Fibroblast of the aortic adventitia (primary cell): ENCODE results near the gene ITGA1. TPM values are rescaled to one million over a fixed set of nuclear protein-coding genes. Genes with fewer than 3 reads are reported as not detected.
"Not testable (repeated sequence)": the region's sequence is repeated elsewhere in the genome, so short reads cannot be mapped to it uniquely, and the experiment has no call there.

Source experiments
- DNase-seq: peaks from one replicate; pipeline ENCODE4 v3.0.0-alpha.2; 2010; ENCODE audit warnings: low read depth
- H3K4me3 ChIP-seq: 2 replicates; pipeline ENCODE4 v1.5.1; 2011; ENCODE audit warnings: low read depth, mild to moderate bottlenecking, control low read depth, low read length, moderate library complexity
- total RNA-seq: library from RNA; depleted of rRNA; stranded (reverse); fragments of >200 nt; gene quantifications from 2 replicates; pipeline ENCODE4 v1.2.3, GENCODE V29; 2012; ENCODE audit warnings: low replicate concordance
- TF ChIP-seq, protein P1 (sequence below): IDR thresholded peaks from 2 replicates; pipeline ENCODE4 v1.5.1; 2011; ENCODE audit warnings: mild to moderate bottlenecking, low read length, control low read depth, inconsistent platforms; ENCODE audit not compliant: insufficient read depth

Gene ITGA1
- total RNA-seq, 1 donor = 4.2 TPM

DNA sequence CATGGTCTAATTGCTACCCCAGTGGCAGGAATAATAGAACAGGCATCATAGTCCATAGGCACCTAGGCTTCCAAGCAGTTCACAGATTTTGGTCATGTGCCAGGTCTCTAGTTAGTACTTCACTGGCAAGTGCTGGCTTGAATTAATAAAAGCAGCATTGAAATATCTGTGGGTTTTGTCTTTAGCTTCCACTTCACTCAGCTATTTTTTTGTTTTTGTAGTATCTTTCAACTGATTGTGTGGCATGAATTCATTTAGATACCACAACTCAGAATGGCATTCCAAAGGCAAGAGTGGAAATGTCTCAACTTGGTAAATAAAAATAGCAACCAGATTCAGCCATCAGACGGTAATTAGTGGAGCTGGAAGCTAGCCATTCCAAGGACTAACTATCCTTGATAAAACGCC is 173.6 kb downstream of the ITGA1 start:
- H3K4me3 ChIP-seq = no peak overlapping the region
- TF ChIP-seq, protein P1, sequence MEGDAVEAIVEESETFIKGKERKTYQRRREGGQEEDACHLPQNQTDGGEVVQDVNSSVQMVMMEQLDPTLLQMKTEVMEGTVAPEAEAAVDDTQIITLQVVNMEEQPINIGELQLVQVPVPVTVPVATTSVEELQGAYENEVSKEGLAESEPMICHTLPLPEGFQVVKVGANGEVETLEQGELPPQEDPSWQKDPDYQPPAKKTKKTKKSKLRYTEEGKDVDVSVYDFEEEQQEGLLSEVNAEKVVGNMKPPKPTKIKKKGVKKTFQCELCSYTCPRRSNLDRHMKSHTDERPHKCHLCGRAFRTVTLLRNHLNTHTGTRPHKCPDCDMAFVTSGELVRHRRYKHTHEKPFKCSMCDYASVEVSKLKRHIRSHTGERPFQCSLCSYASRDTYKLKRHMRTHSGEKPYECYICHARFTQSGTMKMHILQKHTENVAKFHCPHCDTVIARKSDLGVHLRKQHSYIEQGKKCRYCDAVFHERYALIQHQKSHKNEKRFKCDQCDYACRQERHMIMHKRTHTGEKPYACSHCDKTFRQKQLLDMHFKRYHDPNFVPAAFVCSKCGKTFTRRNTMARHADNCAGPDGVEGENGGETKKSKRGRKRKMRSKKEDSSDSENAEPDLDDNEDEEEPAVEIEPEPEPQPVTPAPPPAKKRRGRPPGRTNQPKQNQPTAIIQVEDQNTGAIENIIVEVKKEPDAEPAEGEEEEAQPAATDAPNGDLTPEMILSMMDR = no peak
- peak; percentile 16 for DNase-seq

DNA sequence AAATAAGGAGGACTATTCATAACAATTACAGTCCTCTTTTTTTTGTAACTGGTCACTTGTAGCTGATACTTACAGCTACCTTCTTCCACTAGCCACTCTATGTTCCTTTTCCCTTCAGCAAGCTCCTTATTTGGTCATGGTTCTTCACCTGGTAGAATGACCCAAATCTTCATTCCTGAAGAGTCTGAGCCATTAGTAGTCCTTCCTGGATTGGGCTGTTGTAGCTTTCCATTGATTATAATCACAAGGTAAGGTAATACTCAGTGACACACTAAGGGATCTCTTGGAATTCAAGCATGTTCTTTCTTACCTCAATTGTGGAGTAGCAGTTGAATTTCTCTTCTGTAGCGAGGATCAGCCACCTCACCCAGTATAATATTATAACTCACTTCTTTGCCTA is 175.9 kb downstream of the ITGA1 start:
- TF ChIP-seq, protein P1 = no peak
- DNase-seq = no peak

DNA sequence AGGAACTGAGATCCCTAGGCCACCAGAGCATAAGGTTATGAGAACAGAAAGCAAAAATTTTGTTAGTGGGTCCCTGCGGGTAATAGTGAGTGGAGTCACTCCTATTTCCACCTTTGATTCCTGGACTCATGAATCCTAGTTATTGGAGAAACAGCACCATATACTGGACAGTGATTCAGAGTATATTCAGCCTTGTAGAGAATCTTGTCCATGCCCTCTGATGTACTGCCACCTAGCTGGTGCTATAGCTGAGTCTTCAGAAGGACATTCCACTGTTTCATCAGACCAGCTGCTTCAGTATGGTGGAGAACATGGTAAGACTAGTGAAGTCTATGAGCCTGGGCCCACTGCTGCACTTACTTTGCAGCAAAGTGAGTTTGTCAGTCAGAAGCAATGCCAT is 176.4 kb downstream of the ITGA1 start:
- TF ChIP-seq, protein P1 = peak; percentile 10
- no peak for DNase-seq
- H3K4me3 ChIP-seq = no peak overlapping the region

More for the DNA sequence above, 175.9 kb downstream of the ITGA1 start:
- H3K4me3 ChIP-seq = no peak overlapping the region

DNA sequence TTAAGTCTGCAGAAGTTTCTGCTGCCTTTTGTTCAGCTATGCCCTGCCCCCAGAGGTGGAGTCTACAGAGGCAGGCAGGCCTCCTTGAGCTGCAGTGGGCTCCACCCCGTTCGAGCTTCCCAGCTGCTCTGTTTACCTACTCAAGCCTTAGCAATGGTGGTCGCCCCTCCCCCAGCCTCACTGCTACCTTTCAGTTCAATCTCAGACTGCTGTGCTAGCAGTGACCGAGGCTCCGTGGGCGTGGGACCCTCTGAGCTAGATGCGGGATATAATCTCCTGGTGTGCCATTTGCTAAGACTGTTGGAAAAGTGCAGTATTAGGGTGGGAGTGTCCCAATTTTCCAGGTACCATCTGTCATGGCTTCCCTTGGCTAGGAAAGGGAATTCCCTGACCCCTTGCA is 188.4 kb downstream of the ITGA1 start:
- H3K4me3 ChIP-seq, DNase-seq: not testable (repeated sequence)

DNA sequence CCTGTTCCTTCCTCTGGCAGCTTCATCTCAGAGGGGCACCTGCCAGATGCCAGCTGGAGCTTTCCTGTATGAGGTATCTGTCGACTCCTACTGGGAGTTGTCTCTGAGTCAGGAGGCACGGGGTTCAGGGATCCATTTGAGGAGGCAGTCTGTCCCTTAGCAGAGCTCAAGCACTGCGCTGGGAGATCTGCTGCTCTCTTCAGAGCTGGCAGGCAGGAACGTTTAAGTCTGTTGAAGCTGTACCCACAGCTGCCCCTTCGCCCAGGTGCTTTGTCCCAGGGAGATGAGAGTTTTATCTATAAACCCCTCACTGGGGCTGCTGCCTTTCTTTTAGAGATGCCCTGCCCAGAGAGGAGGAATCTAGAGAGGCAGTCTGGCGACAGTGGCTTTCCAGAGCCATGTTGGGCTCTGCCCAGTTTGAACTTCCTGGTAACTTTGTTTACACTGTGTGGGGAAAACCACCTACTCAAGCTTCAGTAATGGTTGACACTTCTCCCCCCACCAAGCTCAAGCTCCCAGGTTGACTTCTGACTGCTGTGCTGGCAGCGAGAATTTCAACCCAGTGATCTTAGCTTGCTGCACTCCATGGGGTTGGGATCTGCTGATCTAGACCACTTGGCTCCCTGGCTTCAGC is 189.7 kb downstream of the ITGA1 start:
- TF ChIP-seq, protein P1 = no peak
- DNase-seq = no peak
- no peak overlapping the region for H3K4me3 ChIP-seq

DNA sequence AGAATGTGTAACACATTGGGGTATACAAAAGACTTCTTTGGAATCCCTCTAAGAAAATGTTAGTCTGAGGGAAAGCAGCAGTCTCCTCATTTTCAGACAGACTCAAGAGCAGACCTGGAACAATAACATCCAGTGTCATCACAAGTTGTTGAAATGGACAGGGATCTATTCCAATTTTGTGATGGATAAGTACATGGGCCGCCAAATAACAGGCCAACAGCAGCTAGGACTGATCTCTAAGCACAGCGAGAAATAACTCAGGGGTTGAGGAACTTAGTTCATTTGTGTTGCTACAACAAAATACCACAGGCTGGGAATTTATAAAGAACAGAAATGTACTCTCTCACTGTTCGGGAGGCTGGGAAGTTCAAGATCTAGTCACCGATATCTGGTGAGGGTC is 193.8 kb downstream of the ITGA1 start:
- TF ChIP-seq, protein P1 = no peak
- DNase-seq = no peak
- no peak overlapping the region for H3K4me3 ChIP-seq

DNA sequence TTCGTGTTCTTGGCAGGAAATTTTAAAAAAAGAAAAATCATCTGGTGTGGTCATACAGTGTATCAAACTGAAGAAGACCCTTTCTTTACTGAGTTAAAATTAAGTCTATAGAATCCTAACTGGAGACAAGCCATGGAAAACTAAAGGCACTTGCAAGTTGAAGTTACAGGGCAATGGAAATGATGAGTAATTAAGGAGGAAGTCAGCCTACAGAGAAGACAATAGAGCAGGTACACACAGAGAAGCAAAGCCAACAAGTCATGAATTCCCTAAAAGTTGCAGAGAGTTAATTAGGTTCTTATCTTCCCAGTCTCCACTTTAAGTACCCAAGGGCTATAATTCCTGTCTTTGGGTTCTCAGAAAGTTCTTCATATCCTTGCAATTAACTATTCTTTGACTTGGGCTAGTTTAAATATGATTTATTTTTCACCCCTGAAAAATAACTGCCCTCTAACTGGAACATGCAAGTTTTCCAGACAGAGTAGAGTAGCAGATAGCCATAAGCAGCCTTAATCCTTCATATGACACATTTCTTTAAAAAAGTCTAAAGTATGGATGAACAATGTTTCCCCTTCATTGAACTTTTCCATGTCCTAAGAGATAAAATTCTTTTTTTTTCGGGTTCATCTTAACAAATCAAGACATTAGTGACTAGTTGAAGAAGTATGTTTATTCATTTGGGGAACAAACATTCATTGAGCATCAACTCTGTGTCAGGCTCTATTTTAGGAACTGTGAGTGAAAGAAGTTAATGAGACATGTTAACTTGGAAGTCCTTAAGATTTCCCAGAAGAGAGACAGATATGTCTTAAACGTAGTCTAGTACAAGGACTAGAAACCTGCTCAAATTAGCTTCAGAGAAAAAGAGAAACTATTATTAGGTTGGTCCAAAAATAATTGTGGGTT is 196.3 kb downstream of the ITGA1 start:
- no peak for DNase-seq
- TF ChIP-seq, protein P1 = no peak
- no peak overlapping the region for H3K4me3 ChIP-seq
